ENCODE measurements around the gene MAN1A1. TPM values are rescaled to one million over a fixed set of nuclear protein-coding genes. Genes with fewer than 3 reads are reported as not detected.

Gene MAN1A1
- total and polyA plus RNA-seq, 2 experiments from 2014 or later = 117 to 245 TPM

DNA sequence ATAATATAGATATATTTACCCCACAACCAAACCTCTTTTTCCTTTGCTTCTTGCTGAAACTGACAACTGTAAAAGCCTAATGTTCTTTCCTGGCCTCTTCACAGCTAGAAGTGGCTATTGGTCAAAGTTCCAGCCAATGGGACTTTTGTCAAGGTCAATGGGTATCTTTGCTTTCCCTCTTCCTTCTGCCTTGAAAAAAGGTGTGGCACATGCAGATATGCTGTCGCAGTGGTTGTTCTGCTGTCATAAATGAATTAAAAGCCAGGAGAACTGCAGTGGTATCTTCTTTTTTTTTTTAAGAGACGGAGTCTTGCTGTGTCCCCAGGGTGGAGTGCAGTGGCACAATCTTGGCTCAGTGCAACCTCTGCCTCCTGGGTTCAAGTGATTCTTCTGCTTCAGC lies 29.9 kb downstream of the MAN1A1 start:
- Histone ChIP-seq H3K9me2 (replicated peaks; ENCODE audit: insufficient read depth) (no peaks in the 10 kb centered on the region), H3K79me2 (peaks cover 96% of the 10 kb centered on the region), H3K4me1 (ENCODE audit: insufficient read depth) (peaks cover 16% of the 10 kb centered on the region), H2AFZ (no peak overlapping the region), H3K4me2 (no peak overlapping the region), H4K20me1 (ENCODE audit: insufficient read depth, poor library complexity, severe bottlenecking) (peaks cover 20% of the 10 kb centered on the region), H3K9me3 (ENCODE audit: low read depth) (no peaks in the 10 kb centered on the region), H3K4me3 (no peak overlapping the region), H3K27me3 (no peaks in the 10 kb centered on the region), H3K27ac (no peak overlapping the region), H3K36me3 (replicated peaks; ENCODE audit: insufficient read depth, low read depth) (peaks cover 7% of the 10 kb centered on the region)
- no peak for TF ChIP-seq EZH2phosphoT487 (IDR thresholded peaks at IDR 0.05; ENCODE audit: low read depth, severe bottlenecking, unreplicated experiment)
- TF ChIP-seq, protein P1, sequence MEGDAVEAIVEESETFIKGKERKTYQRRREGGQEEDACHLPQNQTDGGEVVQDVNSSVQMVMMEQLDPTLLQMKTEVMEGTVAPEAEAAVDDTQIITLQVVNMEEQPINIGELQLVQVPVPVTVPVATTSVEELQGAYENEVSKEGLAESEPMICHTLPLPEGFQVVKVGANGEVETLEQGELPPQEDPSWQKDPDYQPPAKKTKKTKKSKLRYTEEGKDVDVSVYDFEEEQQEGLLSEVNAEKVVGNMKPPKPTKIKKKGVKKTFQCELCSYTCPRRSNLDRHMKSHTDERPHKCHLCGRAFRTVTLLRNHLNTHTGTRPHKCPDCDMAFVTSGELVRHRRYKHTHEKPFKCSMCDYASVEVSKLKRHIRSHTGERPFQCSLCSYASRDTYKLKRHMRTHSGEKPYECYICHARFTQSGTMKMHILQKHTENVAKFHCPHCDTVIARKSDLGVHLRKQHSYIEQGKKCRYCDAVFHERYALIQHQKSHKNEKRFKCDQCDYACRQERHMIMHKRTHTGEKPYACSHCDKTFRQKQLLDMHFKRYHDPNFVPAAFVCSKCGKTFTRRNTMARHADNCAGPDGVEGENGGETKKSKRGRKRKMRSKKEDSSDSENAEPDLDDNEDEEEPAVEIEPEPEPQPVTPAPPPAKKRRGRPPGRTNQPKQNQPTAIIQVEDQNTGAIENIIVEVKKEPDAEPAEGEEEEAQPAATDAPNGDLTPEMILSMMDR (IDR thresholded peaks at IDR 0.05; ENCODE audit: poor library complexity) = no peak
- no peak for TF ChIP-seq EZH2 (IDR thresholded peaks at IDR 0.05; ENCODE audit: borderline replicate concordance)
- DNase-seq (ENCODE audit: low spot score) = no peak
- WGBS (ENCODE audit: low lambda C conversion rate, missing lambda C conversion rate) = 86% methylated on average over 2 of the region's 2 CpGs

- no peaks in the 10 kb centered on the region for H3K9me3 ChIP-seq (ENCODE audit: low read depth)
- no peaks in the 10 kb centered on the region for H3K27me3 ChIP-seq
- H3K36me3 ChIP-seq (replicated peaks; ENCODE audit: insufficient read depth, low read depth) = peaks cover 7% of the 10 kb centered on the region
- no peak for DNase-seq (ENCODE audit: low spot score)
- H4K20me1 ChIP-seq (ENCODE audit: insufficient read depth, poor library complexity, severe bottlenecking) = peaks cover 21% of the 10 kb centered on the region
- H3K27ac ChIP-seq = no peak overlapping the region
- H3K4me3 ChIP-seq = no peak overlapping the region
- H3K79me2 ChIP-seq = peaks cover 98% of the 10 kb centered on the region
- no peak overlapping the region for H3K4me2 ChIP-seq
- TF ChIP-seq EZH2 (IDR thresholded peaks at IDR 0.05; ENCODE audit: borderline replicate concordance) (no peak), EZH2phosphoT487 (IDR thresholded peaks at IDR 0.05; ENCODE audit: low read depth, severe bottlenecking, unreplicated experiment) (no peak)
- TF ChIP-seq, protein P1 (IDR thresholded peaks at IDR 0.05; ENCODE audit: poor library complexity) = no peak
- no peak overlapping the region for H2AFZ ChIP-seq
- H3K9me2 ChIP-seq (replicated peaks; ENCODE audit: insufficient read depth) = no peaks in the 10 kb centered on the region
- WGBS (ENCODE audit: low lambda C conversion rate, missing lambda C conversion rate) = 94% methylated on average over 1 of the region's 1 CpG
- peaks cover 7% of the 10 kb centered on the region for H3K4me1 ChIP-seq (ENCODE audit: insufficient read depth)
These were observed 30.8 kb downstream of the MAN1A1 start for GRCh38 chr6:119318730-119319129.

DNA sequence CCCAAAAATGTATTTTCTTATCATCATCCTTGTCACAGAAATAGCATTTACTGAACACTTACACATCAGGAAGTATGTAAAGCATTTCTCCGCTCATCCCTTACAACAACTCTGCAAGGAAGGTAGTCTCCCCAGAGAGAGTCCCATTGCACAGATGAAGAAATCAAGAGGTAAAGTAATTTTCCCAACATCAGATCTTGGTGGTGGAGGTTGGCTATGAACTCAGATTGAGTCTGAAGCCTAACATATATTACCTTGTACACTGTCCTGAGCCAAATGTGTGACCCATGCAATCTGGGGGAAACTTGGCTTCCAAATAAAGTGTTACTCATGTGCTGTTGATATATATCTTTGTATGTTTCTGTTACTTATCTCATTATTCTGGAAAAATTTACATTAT lies 31.4 kb downstream of the MAN1A1 start:
- Histone ChIP-seq H3K27me3 (no peaks in the 10 kb centered on the region), H2AFZ (no peak overlapping the region), H3K36me3 (replicated peaks; ENCODE audit: insufficient read depth, low read depth) (peaks cover 7% of the 10 kb centered on the region), H3K27ac (no peak overlapping the region), H3K9me3 (ENCODE audit: low read depth) (no peaks in the 10 kb centered on the region), H3K4me2 (no peak overlapping the region), H3K4me3 (no peak overlapping the region), H3K9me2 (replicated peaks; ENCODE audit: insufficient read depth) (no peaks in the 10 kb centered on the region), H4K20me1 (ENCODE audit: insufficient read depth, poor library complexity, severe bottlenecking) (peaks cover 21% of the 10 kb centered on the region), H3K79me2 (peaks cover 98% of the 10 kb centered on the region), H3K4me1 (ENCODE audit: insufficient read depth) (peaks cover 1% of the 10 kb centered on the region)
- no peak for DNase-seq (ENCODE audit: low spot score)
- WGBS (ENCODE audit: low lambda C conversion rate, missing lambda C conversion rate) = 60% methylated on average over 1 of the region's 1 CpG
- TF ChIP-seq, protein P1 (IDR thresholded peaks at IDR 0.05; ENCODE audit: poor library complexity) = no peak
- TF ChIP-seq EZH2phosphoT487 (IDR thresholded peaks at IDR 0.05; ENCODE audit: low read depth, severe bottlenecking, unreplicated experiment) (no peak), EZH2 (IDR thresholded peaks at IDR 0.05; ENCODE audit: borderline replicate concordance) (no peak)

- Histone ChIP-seq H2AFZ (no peak overlapping the region), H4K20me1 (ENCODE audit: insufficient read depth, poor library complexity, severe bottlenecking) (peaks cover 21% of the 10 kb centered on the region), H3K27ac (no peak overlapping the region), H3K36me3 (replicated peaks; ENCODE audit: insufficient read depth, low read depth) (peaks cover 7% of the 10 kb centered on the region), H3K4me1 (ENCODE audit: insufficient read depth) (no peaks in the 10 kb centered on the region), H3K79me2 (peaks cover 94% of the 10 kb centered on the region), H3K4me2 (no peak overlapping the region), H3K4me3 (no peak overlapping the region), H3K9me3 (ENCODE audit: low read depth) (no peaks in the 10 kb centered on the region), H3K9me2 (replicated peaks; ENCODE audit: insufficient read depth) (no peaks in the 10 kb centered on the region), H3K27me3 (no peaks in the 10 kb centered on the region)
- 98% methylated on average over 4 of the region's 4 CpGs for WGBS (ENCODE audit: low lambda C conversion rate, missing lambda C conversion rate)
- DNase-seq (ENCODE audit: low spot score) = no peak
- TF ChIP-seq, protein P1 (IDR thresholded peaks at IDR 0.05; ENCODE audit: poor library complexity) = no peak
- no peak for TF ChIP-seq EZH2 (IDR thresholded peaks at IDR 0.05; ENCODE audit: borderline replicate concordance)
- TF ChIP-seq EZH2phosphoT487 (IDR thresholded peaks at IDR 0.05; ENCODE audit: low read depth, severe bottlenecking, unreplicated experiment) = no peak
These were observed 32.6 kb downstream of the MAN1A1 start for GRCh38 chr6:119317007-119317406.

All from hepatocyte (in vitro differentiated cells).